Measurements from ENCODE around the gene CSTA. TPM values are rescaled to one million over a fixed set of nuclear protein-coding genes. Genes with fewer than 3 reads are reported as not detected.

The CSTA gene
- total and polyA plus RNA-seq, 2 of the 8 experiments (the other 6 are each of a cell fraction or from before 2014, with no cell fraction given): not detected

GRCh38 chr3:122342803-122343202, 17.8 kb downstream of the CSTA start:
- H3K23ac ChIP-seq (ENCODE audit: insufficient read length): no peak overlapping the region
- no peaks in the 10 kb centered on the region for H3K4me1 ChIP-seq (replicated peaks in 1 of 4; ENCODE audit: control insufficient read depth in 3 of 4, insufficient read depth in 4 of 4, low read length in 3 of 4)
- ChIA-PET POLR2A (ENCODE audit: partially characterized antibody) (no interaction called here), CTCF (ENCODE audit: partially characterized antibody) (no interaction called here)
- H3K14ac ChIP-seq (ENCODE audit: insufficient read length): no peak overlapping the region
- H2BK20ac ChIP-seq (ENCODE audit: low read length): no peak overlapping the region
- H3K9ac ChIP-seq (replicated peaks in 1 of 4; ENCODE audit: extremely low read depth in 1 of 4, low read depth in 3 of 4, low read length in 3 of 4): no peak overlapping the region
- no peaks in the 10 kb centered on the region for H3K23me2 ChIP-seq (ENCODE audit: low read depth, low read length)
- no peak overlapping the region for H3K18ac ChIP-seq (ENCODE audit: extremely low read depth, low read length)
- H4K91ac ChIP-seq (replicated peaks; ENCODE audit: insufficient read length, low read length): no peak overlapping the region
- H3K79me1 ChIP-seq (ENCODE audit: low read depth, low read length): no peaks in the 10 kb centered on the region
- no peaks in the 10 kb centered on the region for H3K27me3 ChIP-seq (replicated peaks in 1 of 4; ENCODE audit: control insufficient read depth in 3 of 4, extremely low read depth in 1 of 4, insufficient read depth in 3 of 4, low read length in 3 of 4)
- H2BK15ac ChIP-seq (ENCODE audit: low read length): no peak overlapping the region
- H3K36me3 ChIP-seq (ENCODE audit: control insufficient read depth in 2 of 4, insufficient read depth in 4 of 4, low read length in 3 of 4): no peaks in the 10 kb centered on the region
- no peak overlapping the region for H2AK5ac ChIP-seq (ENCODE audit: low read depth, low read length)
- DNase-seq (ENCODE audit: low read depth in 1 of 2, low spot score in 2 of 2): no peak
- H4K5ac ChIP-seq (ENCODE audit: insufficient read length, low read depth, low read length): no peak overlapping the region
- no peaks in the 10 kb centered on the region for H3K79me2 ChIP-seq (ENCODE audit: control insufficient read depth in 1 of 2, insufficient read depth in 2 of 2, low read length in 2 of 2)
- no peak overlapping the region for H3K56ac ChIP-seq (replicated peaks; ENCODE audit: insufficient read length, low read depth, low read length)
- no peak for TF ChIP-seq NRF1 (IDR thresholded peaks at IDR 0.05; ENCODE audit: low read depth, low read length)
- no peak for TF ChIP-seq KDM1A (IDR thresholded peaks at IDR 0.05; ENCODE audit: borderline replicate concordance, low read length)
- TF ChIP-seq TEAD4 (IDR thresholded peaks at IDR 0.05; ENCODE audit: low read depth, low read length): no peak
- no peak for TF ChIP-seq FOSL1 (IDR thresholded peaks at IDR 0.05; ENCODE audit: insufficient read depth, low read depth, low read length)
- H3K27ac ChIP-seq (ENCODE audit: low read depth, low read length): no peak overlapping the region
- H3K9me3 ChIP-seq (ENCODE audit: insufficient read depth in 2 of 2, low read depth in 1 of 2, low read length in 1 of 2): no peaks in the 10 kb centered on the region; a peak in 1 of 4 replicates
- H2AFZ ChIP-seq (ENCODE audit: low read length): no peak overlapping the region
- H3K4me3 ChIP-seq (ENCODE audit: extremely low read depth in 1 of 4, insufficient read depth in 2 of 4, low read depth in 3 of 4, low read length in 4 of 4): no peak overlapping the region
- no peak overlapping the region for H2BK12ac ChIP-seq (ENCODE audit: low read depth, low read length)
- H3K4me2 ChIP-seq (ENCODE audit: insufficient read depth in 1 of 2, low read depth in 2 of 2, low read length in 2 of 2): no peak overlapping the region
- 84% methylated on average over 1 of the region's 1 CpG; no CpG with 5 or more reads in 1 of the 2 experiments for WGBS, 2 experiments (ENCODE audit: extremely low coverage in 1 of 2, insufficient coverage in 1 of 2, insufficient read length in 1 of 2, insufficient replicate concordance in 2 of 2, low coverage in 1 of 2, low lambda C conversion rate in 2 of 2, missing lambda C conversion rate in 1 of 2)
- no peak overlapping the region for H4K8ac ChIP-seq (ENCODE audit: extremely low read depth, insufficient read depth, low read length)
- no peak overlapping the region for H2BK5ac ChIP-seq (ENCODE audit: low read depth, low read length)
- no peak for FAIRE-seq
- H4K20me1 ChIP-seq (replicated peaks in 1 of 2; ENCODE audit: control insufficient read depth in 1 of 2, insufficient read depth in 2 of 2, low read length in 2 of 2): no peaks in the 10 kb centered on the region
- no peak overlapping the region for H3K4ac ChIP-seq (replicated peaks; ENCODE audit: insufficient read length, low read depth, low read length)
- no peak overlapping the region for H2BK120ac ChIP-seq (replicated peaks; ENCODE audit: low read depth, low read length)

All from H1 (cell line).